Tibial artery (tissue), 4 donors: ENCODE measurements around the gene OR6P1.

Experiments
- DNase-seq, 2 donors: peaks; one replicate each; pipeline ENCODE4 v3.0.0-alpha.2; 2019
- H3K27ac ChIP-seq, 2 donors: fragments of 200-600 bp; sonication (generic) in 1 of 2; 1 replicate in 1 of 2; 2 replicates in 1 of 2; pipeline ENCODE4 v1.5.1; 2018 to 2019; ENCODE audit warnings: mild to moderate bottlenecking in 1 of 2
- H3K27me3 ChIP-seq, 2 donors: fragments of 200-600 bp; sonication (generic) in 1 of 2; one replicate each; pipeline versions ENCODE4 v1.5.1 to v1.6.0; 2016 to 2019
- H3K36me3 ChIP-seq, 3 donors: fragments of 200-600 bp; sonication (generic) in 2 of 3; one replicate each; pipeline ENCODE4 v1.5.1; 2016 to 2019; ENCODE audit warnings: mild to moderate bottlenecking in 2 of 3
- H3K4me1 ChIP-seq, 4 donors: fragments of 200-600 bp; sonication (generic) in 2 of 4; 1 replicate in 3 of 4; 2 replicates in 1 of 4; pipeline ENCODE4 v1.5.1; 2016 to 2019
- H3K4me3 ChIP-seq, 2 donors: fragments of 200-600 bp; sonication (generic) in 1 of 2; 1 replicate in 1 of 2; 2 replicates in 1 of 2; pipeline ENCODE4 v1.5.1; 2018 to 2019; ENCODE audit warnings: mild to moderate bottlenecking in 2 of 2
- H3K9me3 ChIP-seq, 3 donors: fragments of 200-600 bp; sonication (generic) in 1 of 3; one replicate each; pipeline ENCODE4 v1.5.1; 2016 to 2019
- CTCF ChIP-seq, 2 experiments: fragments of 200-600 bp in 1 of 2; fragments of 450-650 bp in 1 of 2; IDR thresholded peaks; one replicate each; pipeline ENCODE4 v1.5.1; 2017 to 2019; ENCODE audit warnings: antibody characterized with exemption in 2 of 2, mild to moderate bottlenecking in 1 of 2, moderate library complexity in 1 of 2
- intact Hi-C: fragments of 100-400 bp; cut with DNase I; formaldehyde crosslinking; loops from one replicate; pipeline ENCODE4 v1.15.0; 2023; ENCODE audit warnings: low total_unique reads

Gene OR6P1, protein sequence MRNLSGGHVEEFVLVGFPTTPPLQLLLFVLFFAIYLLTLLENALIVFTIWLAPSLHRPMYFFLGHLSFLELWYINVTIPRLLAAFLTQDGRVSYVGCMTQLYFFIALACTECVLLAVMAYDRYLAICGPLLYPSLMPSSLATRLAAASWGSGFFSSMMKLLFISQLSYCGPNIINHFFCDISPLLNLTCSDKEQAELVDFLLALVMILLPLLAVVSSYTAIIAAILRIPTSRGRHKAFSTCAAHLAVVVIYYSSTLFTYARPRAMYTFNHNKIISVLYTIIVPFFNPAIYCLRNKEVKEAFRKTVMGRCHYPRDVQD

GRCh38 chr1:158570480-158570879 is at the start of gene OR6P1:
Gene OR6P1, minus strand, starts transcription at chr1:158570580. Its CDS starts 6,976 bp downstream, at chr1:158563604.
- Histone ChIP-seq H3K9me3 (no peaks in the 10 kb centered on the region), H3K36me3 (no peaks in the 10 kb centered on the region), H3K27me3 (no peaks in the 10 kb centered on the region), H3K27ac (no peak within 1 kb of the TSS), H3K4me3 (no peak within 1 kb of the TSS), H3K4me1 (no peaks in the 10 kb centered on the region)
- TF ChIP-seq CTCF (IDR thresholded peaks at IDR 0.05) = no peak
- intact Hi-C loops = no loop called here
- DNase-seq = no peak

- no peaks in the 10 kb centered on the region for H3K36me3 ChIP-seq
- H3K27ac ChIP-seq = no peak overlapping the region
- intact Hi-C loops = no loop called here
- H3K9me3 ChIP-seq = no peaks in the 10 kb centered on the region
- DNase-seq = no peak
- H3K4me1 ChIP-seq = no peaks in the 10 kb centered on the region
- H3K4me3 ChIP-seq = no peak overlapping the region
- TF ChIP-seq CTCF (IDR thresholded peaks at IDR 0.05) = no peak
- no peaks in the 10 kb centered on the region for H3K27me3 ChIP-seq
These were observed 43.4 kb upstream of the OR6P1 start for GRCh38 chr1:158613764-158614163.

GRCh38 chr1:158611916-158612315 is 41.5 kb upstream of the OR6P1 start:
- TF ChIP-seq CTCF (IDR thresholded peaks at IDR 0.05) = no peak
- Histone ChIP-seq H3K4me1 (no peaks in the 10 kb centered on the region), H3K36me3 (no peaks in the 10 kb centered on the region), H3K4me3 (no peak overlapping the region), H3K9me3 (no peaks in the 10 kb centered on the region), H3K27ac (no peak overlapping the region), H3K27me3 (no peaks in the 10 kb centered on the region)
- no peak for DNase-seq
- intact Hi-C loops = no loop called here

- H3K4me3 ChIP-seq = no peak overlapping the region
- no peak for DNase-seq
- no peaks in the 10 kb centered on the region for H3K36me3 ChIP-seq
- no peaks in the 10 kb centered on the region for H3K9me3 ChIP-seq
- no peak overlapping the region for H3K27ac ChIP-seq
- H3K4me1 ChIP-seq = no peaks in the 10 kb centered on the region
- intact Hi-C loops = no loop called here
- no peak for TF ChIP-seq CTCF (IDR thresholded peaks at IDR 0.05)
- no peaks in the 10 kb centered on the region for H3K27me3 ChIP-seq
These were observed 36.9 kb upstream of the OR6P1 start for GRCh38 chr1:158607296-158607695.

DNA sequence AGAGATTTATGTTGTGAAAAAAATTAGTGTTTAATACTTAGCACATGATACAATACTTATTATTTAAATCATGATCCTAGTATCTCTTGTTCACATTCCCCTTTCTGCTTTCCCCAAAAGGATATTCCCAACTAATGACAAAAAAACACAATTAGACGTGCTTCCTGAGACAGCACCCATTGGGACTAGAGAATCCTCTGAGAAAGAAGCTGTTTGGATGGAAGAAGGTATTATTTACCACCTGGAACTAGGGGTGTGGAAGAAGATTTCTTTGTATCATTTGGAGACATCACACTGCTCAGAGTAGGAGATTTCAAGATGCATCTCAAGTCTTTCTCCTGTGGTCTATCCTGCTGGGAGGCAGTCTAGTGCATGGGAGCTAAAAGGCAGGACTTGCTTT is 34.6 kb upstream of the OR6P1 start, which contains the start of gene OR10Z1:
OR10Z1 (plus strand) TSS at position 301 of the 400 bp plus-strand sequence. CDS start 1,171 bp downstream, outside the sequence.
- Histone ChIP-seq H3K9me3 (no peaks in the 10 kb centered on the region), H3K4me3 (no peak within 1 kb of the TSS), H3K27me3 (no peaks in the 10 kb centered on the region), H3K36me3 (no peaks in the 10 kb centered on the region), H3K27ac (no peak within 1 kb of the TSS), H3K4me1 (no peaks in the 10 kb centered on the region)
- TF ChIP-seq CTCF (IDR thresholded peaks at IDR 0.05) = no peak
- intact Hi-C loops = no loop called here
- DNase-seq = no peak
